ENCODE data around the gene ZNF20.

The ZNF20 gene

GRCh38 chr19:12140545-12141404 is 625 bp upstream of the ZNF20 start:
- no peaks in the 10 kb centered on the region for H3K27me3 ChIP-seq (ENCODE audit: low read depth, low read length)
- peak overlapping the region; percentile 93 for H3K4me2 ChIP-seq (ENCODE audit: low read length)
- no peaks in the 10 kb centered on the region; the same call in 1 of the 2 replicates for H3K79me2 ChIP-seq (ENCODE audit: low read length)
- no peak overlapping the region for H2AFZ ChIP-seq (ENCODE audit: low read depth, low read length)
- H3K27ac ChIP-seq (ENCODE audit: low read length): no peak overlapping the region
- peak overlapping the region; percentile 78 for H3K4me3 ChIP-seq (ENCODE audit: low read length)
- no peak for TF ChIP-seq EZH2phosphoT487 (IDR thresholded peaks at IDR 0.05; ENCODE audit: low read depth)
- TF ChIP-seq CTCF (IDR thresholded peaks at IDR 0.05; ENCODE audit: low read depth, low read length): peak; percentile 96
- H3K4me1 ChIP-seq (ENCODE audit: low read length): peaks cover 8% of the 10 kb centered on the region
- peaks cover 19% of the 10 kb centered on the region for H3K36me3 ChIP-seq (replicated peaks; ENCODE audit: low read depth, low read length)
- H4K20me1 ChIP-seq (ENCODE audit: insufficient read depth, low read length): peaks cover 6% of the 10 kb centered on the region; the same call in 1 of the 2 replicates
- H3K9me3 ChIP-seq (ENCODE audit: insufficient read depth, low read length): no peaks in the 10 kb centered on the region
- H3K9ac ChIP-seq (ENCODE audit: low read length): peak overlapping the region; percentile 3; the same call in 1 of the 2 replicates

- H3K4me3 ChIP-seq (ENCODE audit: low read length): peak overlapping the region; percentile 78
- no peak overlapping the region for H2AFZ ChIP-seq (ENCODE audit: low read depth, low read length)
- H3K4me2 ChIP-seq (ENCODE audit: low read length): peak overlapping the region; percentile 93
- no peak overlapping the region; the same call in 1 of the 2 replicates for H3K9ac ChIP-seq (ENCODE audit: low read length)
- no peak overlapping the region for H3K27ac ChIP-seq (ENCODE audit: low read length)
- TF ChIP-seq EZH2phosphoT487 (IDR thresholded peaks at IDR 0.05; ENCODE audit: low read depth) (no peak), CTCF (IDR thresholded peaks at IDR 0.05; ENCODE audit: low read depth, low read length) (no peak)
- no peaks in the 10 kb centered on the region for H3K27me3 ChIP-seq (ENCODE audit: low read depth, low read length)
- no peaks in the 10 kb centered on the region for H3K9me3 ChIP-seq (ENCODE audit: insufficient read depth, low read length)
- peaks cover 6% of the 10 kb centered on the region; the same call in 1 of the 2 replicates for H4K20me1 ChIP-seq (ENCODE audit: insufficient read depth, low read length)
- H3K79me2 ChIP-seq (ENCODE audit: low read length): no peaks in the 10 kb centered on the region; the same call in 1 of the 2 replicates
- peaks cover 8% of the 10 kb centered on the region for H3K4me1 ChIP-seq (ENCODE audit: low read length)
- peaks cover 20% of the 10 kb centered on the region for H3K36me3 ChIP-seq (replicated peaks; ENCODE audit: low read depth, low read length)
These were observed 881 bp downstream of the ZNF20 start for GRCh38 chr19:12139269-12139668.

GRCh38 chr19:12137221-12137940 is 2.8 kb downstream of the ZNF20 start:
- Histone ChIP-seq H2AFZ (ENCODE audit: low read depth, low read length) (no peak overlapping the region), H3K36me3 (replicated peaks; ENCODE audit: low read depth, low read length) (peaks cover 33% of the 10 kb centered on the region), H3K9me3 (ENCODE audit: insufficient read depth, low read length) (peaks cover 11% of the 10 kb centered on the region), H4K20me1 (ENCODE audit: insufficient read depth, low read length) (peaks cover 6% of the 10 kb centered on the region; the same call in 1 of the 2 replicates), H3K4me3 (ENCODE audit: low read length) (no peak overlapping the region), H3K4me1 (ENCODE audit: low read length) (peaks cover 8% of the 10 kb centered on the region), H3K27ac (ENCODE audit: low read length) (no peak overlapping the region), H3K27me3 (ENCODE audit: low read depth, low read length) (no peaks in the 10 kb centered on the region), H3K4me2 (ENCODE audit: low read length) (no peak overlapping the region), H3K9ac (ENCODE audit: low read length) (no peak overlapping the region), H3K79me2 (ENCODE audit: low read length) (no peaks in the 10 kb centered on the region; the same call in 1 of the 2 replicates)
- no peak for TF ChIP-seq EZH2phosphoT487 (IDR thresholded peaks at IDR 0.05; ENCODE audit: low read depth)
- TF ChIP-seq CTCF (IDR thresholded peaks at IDR 0.05; ENCODE audit: low read depth, low read length): peak; percentile 90

- peaks cover 11% of the 10 kb centered on the region for H3K9me3 ChIP-seq (ENCODE audit: insufficient read depth, low read length)
- H3K36me3 ChIP-seq (replicated peaks; ENCODE audit: low read depth, low read length): peaks cover 51% of the 10 kb centered on the region
- no peaks in the 10 kb centered on the region for H4K20me1 ChIP-seq (ENCODE audit: insufficient read depth, low read length)
- no peak overlapping the region for H2AFZ ChIP-seq (ENCODE audit: low read depth, low read length)
- no peak overlapping the region for H3K27ac ChIP-seq (ENCODE audit: low read length)
- no peaks in the 10 kb centered on the region for H3K4me1 ChIP-seq (ENCODE audit: low read length)
- no peaks in the 10 kb centered on the region for H3K79me2 ChIP-seq (ENCODE audit: low read length)
- TF ChIP-seq CTCF (IDR thresholded peaks at IDR 0.05; ENCODE audit: low read depth, low read length) (no peak), EZH2phosphoT487 (IDR thresholded peaks at IDR 0.05; ENCODE audit: low read depth) (no peak)
- H3K4me2 ChIP-seq (ENCODE audit: low read length): no peak overlapping the region
- no peak overlapping the region for H3K4me3 ChIP-seq (ENCODE audit: low read length)
- no peak overlapping the region for H3K9ac ChIP-seq (ENCODE audit: low read length)
- H3K27me3 ChIP-seq (ENCODE audit: low read depth, low read length): no peaks in the 10 kb centered on the region
These were observed 7.1 kb downstream of the ZNF20 start for GRCh38 chr19:12133069-12133468.
